Measurements from ENCODE around the gene CNST. TPM values are rescaled to one million over a fixed set of nuclear protein-coding genes. Genes with fewer than 3 reads are reported as not detected.
"Not testable (repeated sequence)": the region's sequence is repeated elsewhere in the genome, so short reads cannot be mapped to it uniquely, and the experiment has no call there.

CNST gene
- total RNA-seq, 2 experiments from 2014 or later = 25.8 to 26.1 TPM

- Mint-ChIP-seq H3K27ac (no peak overlapping the region), H3K27me3 (peaks cover 10% of the 10 kb centered on the region), H3K36me3 (peaks cover 2% of the 10 kb centered on the region), H3K9me3 (peaks cover 1% of the 10 kb centered on the region), H3K4me1 (peaks cover 2% of the 10 kb centered on the region), H3K4me3 (no peak overlapping the region)
- no peak for DNase-seq
These were observed 141.9 kb downstream of the CNST start for GRCh38 chr1:246708166-246708565.

DNA sequence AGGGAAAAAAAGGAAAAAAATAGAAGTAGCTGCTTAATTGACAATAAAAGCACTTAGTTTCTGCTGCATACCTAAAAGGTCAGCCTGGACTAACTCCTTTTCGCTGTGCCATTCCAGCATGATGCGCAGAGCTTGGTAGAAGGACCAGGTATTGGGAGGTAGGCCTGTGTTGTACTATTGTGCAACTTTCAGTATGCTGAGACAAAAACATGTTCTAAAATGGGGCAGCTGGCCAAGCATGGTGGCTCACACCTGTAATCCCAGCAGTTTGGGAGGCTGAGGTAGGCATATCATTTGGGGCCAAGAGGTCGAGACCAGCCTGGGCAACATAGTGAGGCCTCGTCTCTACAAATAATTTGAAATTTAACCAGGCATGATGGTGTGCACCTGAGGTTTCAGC, 142.9 kb downstream of the CNST start:
- DNase-seq = no peak
- peaks cover 10% of the 10 kb centered on the region for H3K27me3 Mint-ChIP-seq
- H3K9me3 Mint-ChIP-seq = peaks cover 1% of the 10 kb centered on the region
- peaks cover 2% of the 10 kb centered on the region for H3K36me3 Mint-ChIP-seq
- no peak overlapping the region for H3K4me3 Mint-ChIP-seq
- H3K27ac Mint-ChIP-seq = no peak overlapping the region
- peaks cover 2% of the 10 kb centered on the region for H3K4me1 Mint-ChIP-seq

DNA sequence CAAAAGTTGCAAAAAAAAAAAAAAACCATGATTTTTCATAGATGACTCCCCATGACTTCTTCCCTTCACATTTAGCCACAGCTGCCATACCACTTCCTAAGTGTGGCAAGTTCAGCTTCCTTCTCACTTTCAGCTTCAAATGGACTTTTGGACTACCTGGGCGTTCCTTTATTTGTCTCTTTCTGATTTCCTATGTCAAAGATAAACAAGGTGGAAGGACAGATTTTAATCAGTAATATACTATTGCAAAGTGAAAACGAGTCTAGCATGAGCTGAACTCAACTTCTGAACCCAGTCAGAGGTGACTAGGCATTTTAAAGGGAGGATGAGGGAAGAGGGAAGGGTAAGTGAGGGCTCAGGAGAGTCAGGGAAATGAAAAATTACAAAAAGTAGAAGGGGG, 143.6 kb downstream of the CNST start:
- no peak overlapping the region for H3K4me3 Mint-ChIP-seq
- no peak overlapping the region for H3K27ac Mint-ChIP-seq
- H3K9me3 Mint-ChIP-seq = peaks cover 1% of the 10 kb centered on the region
- DNase-seq = no peak
- H3K36me3 Mint-ChIP-seq = peaks cover 2% of the 10 kb centered on the region
- H3K27me3 Mint-ChIP-seq = peaks cover 10% of the 10 kb centered on the region
- H3K4me1 Mint-ChIP-seq = peaks cover 2% of the 10 kb centered on the region

DNA sequence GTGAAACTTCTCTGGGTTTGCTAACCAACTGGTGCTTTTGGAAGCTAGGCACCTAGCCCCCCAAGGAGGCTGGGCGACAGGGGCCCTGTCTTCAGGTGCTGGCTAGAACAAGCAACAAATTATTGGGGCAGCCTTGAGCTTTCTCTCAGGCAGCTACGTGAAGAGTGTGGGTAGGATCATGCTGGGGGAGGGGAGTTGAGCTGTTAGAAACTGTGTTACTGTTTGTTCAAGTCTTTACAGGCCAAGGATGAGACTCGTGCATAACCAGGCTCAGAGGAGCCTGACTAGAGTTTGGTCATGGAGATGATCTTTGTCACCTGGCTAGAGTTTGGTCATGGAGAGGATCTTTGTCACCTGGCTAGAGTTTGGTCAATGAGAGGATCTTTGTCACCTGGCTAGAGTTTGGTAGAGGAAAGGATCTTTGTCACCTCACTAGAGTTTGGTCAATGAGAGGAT, 145.3 kb downstream of the CNST start:
- Mint-ChIP-seq H3K27me3 (peaks cover 16% of the 10 kb centered on the region), H3K9me3 (peaks cover 1% of the 10 kb centered on the region), H3K4me1 (peaks cover 2% of the 10 kb centered on the region), H3K4me3 (no peak overlapping the region), H3K36me3 (peaks cover 2% of the 10 kb centered on the region), H3K27ac (no peak overlapping the region)
- DNase-seq = no peak

GRCh38 chr1:246712428-246712827, 146.2 kb downstream of the CNST start:
- not testable (repeated sequence) for H3K9me3 Mint-ChIP-seq

More at GRCh38 chr1:246712428-246712827, 146.2 kb downstream of the CNST start:
- H3K36me3 Mint-ChIP-seq, H3K4me1 Mint-ChIP-seq, H3K4me3 Mint-ChIP-seq, DNase-seq, H3K27ac Mint-ChIP-seq: not testable (repeated sequence)
- peaks cover 16% of the 10 kb centered on the region for H3K27me3 Mint-ChIP-seq

Other genes starting within 250 kb of the CNST start
- gene SMYD3, start 59.2 kb upstream of the CNST start, total RNA-seq = 10 to 100 TPM; 16.4 to 18.4 TPM
- gene TFB2M, start 195 bp upstream of the CNST start, total RNA-seq = 10 to 100 TPM; 33.1 to 35.9 TPM
- gene SCCPDH, start 158.0 kb downstream of the CNST start, total RNA-seq = 10 to 100 TPM; 45.8 to 46.3 TPM

All from activated naive CD8-positive, alpha-beta T cell treated with anti-CD3 and anti-CD28 coated beads for 36 hours (primary cell).